ENCODE results near the gene KRTAP22-1. TPM values are rescaled to one million over a fixed set of nuclear protein-coding genes. Genes with fewer than 3 reads are reported as not detected.

The KRTAP22-1 gene
- total RNA-seq, 1 donor from 2014 or later = not detected

DNA sequence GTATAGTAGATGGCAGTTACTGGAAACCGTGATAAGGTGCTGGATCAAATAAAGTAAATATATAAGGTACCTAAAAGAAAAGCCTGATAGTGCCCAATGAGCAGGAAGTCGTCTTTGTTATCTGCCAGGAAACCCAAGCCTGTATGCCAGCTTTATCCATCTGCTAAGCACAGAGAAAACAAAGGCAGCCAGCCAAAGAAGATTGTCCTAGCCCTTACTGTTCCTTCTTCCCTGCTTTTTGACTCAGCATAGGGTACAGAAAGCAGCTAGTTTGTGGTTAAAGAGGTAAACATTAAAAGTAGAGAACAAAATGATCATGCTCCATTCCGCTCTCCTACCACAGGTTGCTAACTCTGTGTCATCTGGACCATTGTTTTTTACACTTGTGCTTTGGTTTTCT is 20.8 kb upstream of the KRTAP22-1 start:
- Mint-ChIP-seq H3K27me3 (ENCODE audit: unreplicated experiment) (no peaks in the 10 kb centered on the region), H3K27ac (ENCODE audit: unreplicated experiment) (no peak overlapping the region), H3K4me3 (ENCODE audit: unreplicated experiment) (no peak overlapping the region), H3K9me3 (ENCODE audit: unreplicated experiment) (no peaks in the 10 kb centered on the region), H3K4me1 (ENCODE audit: unreplicated experiment) (no peaks in the 10 kb centered on the region), H3K36me3 (ENCODE audit: unreplicated experiment) (no peaks in the 10 kb centered on the region)
- TF ChIP-seq CTCF (IDR thresholded peaks at IDR 0.05) = no peak
- DNase-seq (ENCODE audit: extremely low spot score, unreplicated experiment) = no peak

DNA sequence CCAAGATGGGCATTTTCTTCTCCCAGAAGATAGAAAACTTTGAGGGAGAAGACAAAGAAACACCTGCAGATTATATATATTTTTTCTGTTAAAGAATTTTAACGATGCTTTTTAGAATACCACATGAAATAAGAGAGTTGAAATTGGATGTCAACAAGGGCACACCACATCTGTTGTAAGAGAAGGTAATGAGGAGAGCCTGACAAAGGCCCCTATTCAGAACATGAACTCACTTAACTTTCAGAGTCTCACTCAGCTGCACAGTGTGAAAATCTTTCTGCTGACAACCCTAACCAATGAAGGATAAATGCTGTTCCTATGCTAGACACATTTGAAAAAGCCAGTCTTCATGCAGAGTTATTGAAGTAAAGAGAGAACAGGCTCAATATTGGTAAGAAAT is 18.0 kb upstream of the KRTAP22-1 start:
- no peak for TF ChIP-seq CTCF (IDR thresholded peaks at IDR 0.05)
- H3K4me1 Mint-ChIP-seq (ENCODE audit: unreplicated experiment) = no peaks in the 10 kb centered on the region

DNA sequence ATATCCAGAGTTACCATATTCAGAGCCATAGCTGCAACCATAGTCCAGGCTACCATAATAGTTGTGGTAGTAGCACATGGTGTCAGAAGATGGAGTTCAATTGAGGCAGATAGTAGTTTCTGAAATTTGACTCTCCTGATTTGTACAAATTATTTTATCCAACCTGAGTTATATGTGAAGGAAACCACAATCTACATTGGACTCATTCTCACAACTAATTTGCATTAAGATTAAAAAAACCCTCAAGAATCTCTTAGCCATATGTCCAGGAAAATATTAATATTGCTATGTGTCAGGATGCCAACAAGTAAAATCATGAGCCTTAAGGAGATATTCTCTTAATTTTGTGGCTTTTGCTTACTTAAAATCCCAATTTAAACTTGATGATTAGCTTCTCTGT is 10.6 kb upstream of the KRTAP22-1 start, which contains the start of gene KRTAP22-2:
TSS of gene KRTAP22-2 (minus strand) at position 101 of the 400 bp plus-strand sequence.
- Mint-ChIP-seq H3K27me3 (ENCODE audit: unreplicated experiment) (no peaks in the 10 kb centered on the region), H3K4me1 (ENCODE audit: unreplicated experiment) (no peaks in the 10 kb centered on the region), H3K27ac (ENCODE audit: unreplicated experiment) (no peak within 1 kb of the TSS), H3K9me3 (ENCODE audit: unreplicated experiment) (no peaks in the 10 kb centered on the region), H3K4me3 (ENCODE audit: unreplicated experiment) (no peak within 1 kb of the TSS), H3K36me3 (ENCODE audit: unreplicated experiment) (no peaks in the 10 kb centered on the region)
- no peak for DNase-seq (ENCODE audit: extremely low spot score, unreplicated experiment)
- no peak for TF ChIP-seq CTCF (IDR thresholded peaks at IDR 0.05)

More for the DNA sequence above, 18.0 kb upstream of the KRTAP22-1 start:
- H3K9me3 Mint-ChIP-seq (ENCODE audit: unreplicated experiment) = no peaks in the 10 kb centered on the region
- no peaks in the 10 kb centered on the region for H3K36me3 Mint-ChIP-seq (ENCODE audit: unreplicated experiment)
- H3K4me3 Mint-ChIP-seq (ENCODE audit: unreplicated experiment) = no peak overlapping the region
- no peaks in the 10 kb centered on the region for H3K27me3 Mint-ChIP-seq (ENCODE audit: unreplicated experiment)
- no peak overlapping the region for H3K27ac Mint-ChIP-seq (ENCODE audit: unreplicated experiment)
- no peak for DNase-seq (ENCODE audit: extremely low spot score, unreplicated experiment)

- DNase-seq (ENCODE audit: extremely low spot score, unreplicated experiment) = no peak
- Mint-ChIP-seq H3K27ac (ENCODE audit: unreplicated experiment) (no peak within 1 kb of the TSS), H3K27me3 (ENCODE audit: unreplicated experiment) (no peaks in the 10 kb centered on the region), H3K4me1 (ENCODE audit: unreplicated experiment) (no peaks in the 10 kb centered on the region), H3K4me3 (ENCODE audit: unreplicated experiment) (no peak within 1 kb of the TSS), H3K36me3 (ENCODE audit: unreplicated experiment) (no peaks in the 10 kb centered on the region), H3K9me3 (ENCODE audit: unreplicated experiment) (no peaks in the 10 kb centered on the region)
- TF ChIP-seq CTCF (IDR thresholded peaks at IDR 0.05) = no peak
Measured at GRCh38 chr21:30592140-30592539, 8.7 kb upstream of the KRTAP22-1 start, which contains the start of gene KRTAP6-3. Gene KRTAP6-3 (plus strand): TSS chr21:30592440. CDS start chr21:30592446, 6 bp downstream.

- H3K27me3 Mint-ChIP-seq (ENCODE audit: unreplicated experiment) = no peaks in the 10 kb centered on the region
- no peak for TF ChIP-seq CTCF (IDR thresholded peaks at IDR 0.05)
- H3K36me3 Mint-ChIP-seq (ENCODE audit: unreplicated experiment) = no peaks in the 10 kb centered on the region
- H3K4me3 Mint-ChIP-seq (ENCODE audit: unreplicated experiment) = no peak within 1 kb of the TSS
- no peak for DNase-seq (ENCODE audit: extremely low spot score, unreplicated experiment)
- H3K4me1 Mint-ChIP-seq (ENCODE audit: unreplicated experiment) = no peaks in the 10 kb centered on the region
- H3K27ac Mint-ChIP-seq (ENCODE audit: unreplicated experiment) = no peak within 1 kb of the TSS
- H3K9me3 Mint-ChIP-seq (ENCODE audit: unreplicated experiment) = peaks cover 5% of the 10 kb centered on the region
Measured at GRCh38 chr21:30598802-30599201, 2.1 kb upstream of the KRTAP22-1 start, which contains the start of gene KRTAP6-2. Gene KRTAP6-2 (minus strand): TSS chr21:30598902. CDS start chr21:30598874, 28 bp downstream.
